Bronchial epithelial cell (primary cell): ENCODE measurements around the gene TKTL2. TPM values are rescaled to one million over a fixed set of nuclear protein-coding genes. Genes with fewer than 3 reads are reported as not detected.

Experiments used
- DNase-seq: peaks from one replicate; pipeline ENCODE4 v3.0.0-alpha.2; 2010; ENCODE audit warnings: low read depth
- FAIRE-seq: peaks from 2 replicates; lab custom pipeline; 2011; peaks lifted over from hg19 to GRCh38; lab: Jason Lieb, UNC
- H3K27me3 ChIP-seq: 2 replicates; pipeline ENCODE4 v1.5.1; 2011; ENCODE audit warnings: low read length; ENCODE audit not compliant: control insufficient read depth, insufficient read depth
- H3K36me3 ChIP-seq: 2 replicates; pipeline ENCODE4 v1.5.1; 2011; ENCODE audit warnings: low read length; ENCODE audit not compliant: control insufficient read depth, insufficient read depth
- H3K4me3 ChIP-seq: 2 replicates; pipeline ENCODE4 v1.5.1; 2011; ENCODE audit warnings: mild to moderate bottlenecking, low read depth, low read length, control low read depth
- CTCF ChIP-seq: IDR thresholded peaks from 2 replicates; pipeline ENCODE4 v1.5.1; 2011; ENCODE audit warnings: mild to moderate bottlenecking, moderate library complexity, low read length, control low read depth, inconsistent platforms; ENCODE audit not compliant: insufficient read depth, severe bottlenecking
- total RNA-seq: library from RNA; depleted of rRNA; stranded (reverse); fragments of >200 nt; gene quantifications from 2 replicates; pipeline ENCODE4 v1.2.1, GENCODE V29; 2014

Gene TKTL2
- total RNA-seq, 1 donor from 2014 or later: under 0.01 TPM

DNA sequence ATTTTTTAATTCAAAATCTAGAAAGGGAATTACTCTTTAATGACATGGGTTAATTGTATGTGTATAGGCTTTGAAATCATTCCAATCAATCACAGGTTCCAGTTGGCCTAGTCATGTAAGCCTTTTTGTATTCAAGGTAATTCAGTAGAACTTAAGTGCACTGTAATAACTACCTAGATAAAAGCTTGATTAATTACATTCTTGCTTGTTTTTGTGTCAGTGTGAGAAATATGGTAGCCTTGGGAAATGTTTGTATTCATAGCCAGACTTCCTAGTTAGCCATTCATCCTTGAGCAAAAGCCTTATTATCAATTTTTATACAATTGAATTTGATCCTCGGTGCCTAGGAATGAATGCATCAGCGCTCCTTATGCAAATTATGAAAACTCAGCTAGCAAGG is 33.5 kb downstream of the TKTL2 start:
- Histone ChIP-seq H3K36me3 (no peaks in the 10 kb centered on the region), H3K27me3 (no peaks in the 10 kb centered on the region), H3K4me3 (no peak overlapping the region)
- FAIRE-seq (no peak), DNase-seq (no peak)
- no peak for TF ChIP-seq CTCF

Other genes with a start within 250 kb of the TKTL2 start
- 0.26 TPM in 1 of 2 replicates, not detected in the other for gene NPY1R, start 141.2 kb downstream of the TKTL2 start, total RNA-seq
- not detected in 2 replicates for gene NPY5R, start 129.9 kb downstream of the TKTL2 start, total RNA-seq
- gene TMA16, start 20.9 kb upstream of the TKTL2 start, total RNA-seq: 23.6 and 43.4 TPM in 2 replicates